Activated CD4-positive, alpha-beta T cell treated with anti-CD3 and anti-CD28 coated beads, Interleukin-2, Interleukin-6, amounts not matched to agents 100 ng/mL and 50 ng/mL, durations not matched to agents 16 hours and 8 hours (primary cell): Measurements from ENCODE around the gene SERPINA4.
"Not testable (repeated sequence)": the region's sequence is repeated elsewhere in the genome, so short reads cannot be mapped to it uniquely, and the experiment has no call there.

ENCODE experiments used
- DNase-seq: peaks from one replicate; pipeline ENCODE4 v3.0.0-alpha.2; 2020

SERPINA4 gene

GRCh38 chr14:94570440-94570839, 9.2 kb downstream of the SERPINA4 start:
- no peak for DNase-seq

- DNase-seq: no peak
These were observed 10.2 kb downstream of the SERPINA4 start for GRCh38 chr14:94571395-94571794.

GRCh38 chr14:94571950-94572349, 10.7 kb downstream of the SERPINA4 start:
- no peak for DNase-seq

GRCh38 chr14:94572637-94573303, 11.5 kb downstream of the SERPINA4 start:
- DNase-seq: no peak

- no peak for DNase-seq
These were observed 12.4 kb downstream of the SERPINA4 start for GRCh38 chr14:94573475-94574277.

- DNase-seq: no peak
These were observed 13.1 kb downstream of the SERPINA4 start for GRCh38 chr14:94574336-94574735.

- no peak for DNase-seq
These were observed 14.7 kb downstream of the SERPINA4 start for GRCh38 chr14:94575730-94576585.

- DNase-seq: not testable (repeated sequence)
These were observed 16.2 kb downstream of the SERPINA4 start for GRCh38 chr14:94577472-94577871.

- no peak for DNase-seq
These were observed 17.5 kb downstream of the SERPINA4 start for GRCh38 chr14:94578712-94579111.

GRCh38 chr14:94581127-94581999, 20.1 kb downstream of the SERPINA4 start, which contains the start of gene SERPINA5:
Gene SERPINA5, plus strand, starts transcription at chr14:94581426. Its CDS starts 5,937 bp downstream, at chr14:94587363.
- DNase-seq: no peak

GRCh38 chr14:94582199-94582750, 21.0 kb downstream of the SERPINA4 start:
- no peak for DNase-seq

GRCh38 chr14:94582851-94583250, 21.6 kb downstream of the SERPINA4 start:
- no peak for DNase-seq

GRCh38 chr14:94583557-94583956, 22.3 kb downstream of the SERPINA4 start:
- DNase-seq: no peak

GRCh38 chr14:94584591-94585280, 23.5 kb downstream of the SERPINA4 start:
- no peak for DNase-seq

- no peak for DNase-seq
These were observed 25.4 kb downstream of the SERPINA4 start for GRCh38 chr14:94586635-94587034.

- DNase-seq: no peak
These were observed 27.1 kb downstream of the SERPINA4 start for GRCh38 chr14:94588311-94588710.

GRCh38 chr14:94591073-94591472, 29.8 kb downstream of the SERPINA4 start:
- DNase-seq: no peak

- DNase-seq: no peak
These were observed 30.6 kb downstream of the SERPINA4 start for GRCh38 chr14:94591871-94592270.

GRCh38 chr14:94592457-94592856, 31.2 kb downstream of the SERPINA4 start:
- no peak for DNase-seq

GRCh38 chr14:94593376-94593748, 32.1 kb downstream of the SERPINA4 start:
- no peak for DNase-seq

GRCh38 chr14:94593749-94594431, 32.6 kb downstream of the SERPINA4 start:
- DNase-seq: no peak
